ENCODE data around the gene TAF1C.

The TAF1C gene

DNA sequence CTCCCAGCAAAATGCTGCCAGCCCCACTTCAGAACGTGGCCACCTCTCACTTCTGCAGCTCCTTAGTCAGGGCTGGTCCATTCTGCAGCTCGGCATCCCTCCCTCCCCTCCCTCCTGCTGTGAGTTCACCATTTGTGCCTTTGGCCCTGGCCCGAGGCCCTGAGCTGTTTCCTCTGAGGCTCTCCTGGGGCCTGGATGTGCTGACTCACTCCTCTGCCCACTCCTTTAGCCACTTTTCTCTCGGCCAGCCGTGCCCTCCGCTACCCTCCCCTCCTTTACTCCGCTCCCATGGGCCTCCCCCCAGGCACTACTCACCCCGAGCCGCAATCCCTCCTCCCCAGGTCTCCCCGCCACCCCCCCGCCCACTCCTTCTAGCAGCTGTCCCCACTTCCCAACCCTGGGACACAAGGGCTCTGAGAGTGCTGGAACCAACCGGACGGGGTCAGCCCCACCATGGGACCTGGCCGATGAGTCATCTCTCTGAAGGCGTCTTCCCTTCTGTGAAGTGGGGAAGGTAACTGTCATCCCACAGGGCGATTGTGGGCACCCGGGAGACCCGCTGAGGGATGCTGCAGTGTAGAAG lies 41.5 kb upstream of the TAF1C start:
- TF ChIP-seq CTCF (conservative IDR thresholded peaks at IDR 0.05; ENCODE audit: low read depth, low read length) = no peak
- peak; percentile 39 for DNase-seq (ENCODE audit: low read depth)
- H3K4me3 ChIP-seq (ENCODE audit: low read length) = no peak overlapping the region

- no peak for TF ChIP-seq CTCF (conservative IDR thresholded peaks at IDR 0.05; ENCODE audit: low read depth, low read length)
- H3K4me3 ChIP-seq (ENCODE audit: low read length) = no peak overlapping the region
- no peak for DNase-seq (ENCODE audit: low read depth)
These were observed 40.7 kb upstream of the TAF1C start for GRCh38 chr16:84227548-84227947.

DNA sequence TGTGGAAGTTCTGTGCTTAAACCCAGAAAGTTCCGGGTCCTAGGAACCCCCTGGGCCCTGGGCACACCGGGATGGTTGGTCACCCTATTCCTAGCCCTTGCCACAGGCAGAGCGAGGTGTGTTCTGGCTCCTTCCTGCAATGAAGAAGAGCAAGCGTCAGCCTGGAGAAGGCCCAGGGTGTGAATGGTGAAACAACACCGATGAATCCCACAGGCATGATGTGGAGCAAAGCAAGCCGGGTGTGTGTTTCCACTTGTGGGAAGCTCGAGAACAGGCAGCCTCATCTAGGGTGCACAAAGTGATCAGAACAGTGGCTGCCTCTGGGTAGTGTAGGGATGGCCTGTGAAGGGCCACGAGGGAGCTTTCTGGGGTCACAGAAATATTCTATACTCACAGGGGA lies 39.2 kb upstream of the TAF1C start:
- no peak for DNase-seq (ENCODE audit: low read depth)
- TF ChIP-seq CTCF (conservative IDR thresholded peaks at IDR 0.05; ENCODE audit: low read depth, low read length) = no peak
- no peak overlapping the region for H3K4me3 ChIP-seq (ENCODE audit: low read length)

- no peak for TF ChIP-seq CTCF (conservative IDR thresholded peaks at IDR 0.05; ENCODE audit: low read depth, low read length)
- DNase-seq (ENCODE audit: low read depth) = no peak
- H3K4me3 ChIP-seq (ENCODE audit: low read length) = no peak overlapping the region
These were observed 38.7 kb upstream of the TAF1C start for GRCh38 chr16:84225571-84225970.

DNA sequence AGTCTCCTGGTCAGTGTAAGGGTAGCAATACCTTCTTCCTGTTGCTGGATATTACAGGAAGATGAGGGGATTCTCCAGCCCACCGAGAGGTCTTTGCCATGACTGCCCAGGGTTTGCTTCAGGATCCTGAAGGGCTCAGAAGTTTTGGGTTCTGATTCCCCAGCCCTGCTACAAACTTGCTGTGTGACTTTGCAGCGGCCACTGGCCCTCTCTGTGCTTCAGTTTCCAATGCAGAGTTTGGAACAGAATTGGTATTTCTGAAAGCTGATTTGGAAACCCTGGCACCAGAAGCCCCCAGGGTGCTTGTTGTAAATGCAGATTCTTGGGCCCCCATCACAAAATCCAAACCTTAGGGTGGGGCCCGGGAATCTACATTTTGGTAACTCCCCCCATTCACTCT lies 38.3 kb upstream of the TAF1C start:
- no peak for TF ChIP-seq CTCF (conservative IDR thresholded peaks at IDR 0.05; ENCODE audit: low read depth, low read length)
- no peak for DNase-seq (ENCODE audit: low read depth)
- H3K4me3 ChIP-seq (ENCODE audit: low read length) = no peak overlapping the region

- no peak for DNase-seq (ENCODE audit: low read depth)
- TF ChIP-seq CTCF (conservative IDR thresholded peaks at IDR 0.05; ENCODE audit: low read depth, low read length) = no peak
- no peak overlapping the region for H3K4me3 ChIP-seq (ENCODE audit: low read length)
These were observed 37.7 kb upstream of the TAF1C start for GRCh38 chr16:84224554-84224953.

- H3K4me3 ChIP-seq (ENCODE audit: low read length) = no peak overlapping the region
- no peak for TF ChIP-seq CTCF (conservative IDR thresholded peaks at IDR 0.05; ENCODE audit: low read depth, low read length)
- no peak for DNase-seq (ENCODE audit: low read depth)
These were observed 36.6 kb upstream of the TAF1C start for GRCh38 chr16:84223456-84223855.
